PC-9 (cell line): ENCODE results near the gene RNF130. TPM values are rescaled to one million over a fixed set of nuclear protein-coding genes. Genes with fewer than 3 reads are reported as not detected.

Experiments used
- BruUV-seq: library from RNA; stranded (reverse); fragments of 400-500 nt; replicated peaks from 2 replicates; lab custom pipeline; 2021; lab: Mats Ljungman, UMichigan
- CTCF ChIA-PET: fragments of 300-600 bp; sonication (Branson Sonifier 250); formaldehyde crosslinking; loops from one replicate; lab custom pipeline; 2022; ENCODE audit warnings: antibody characterized with exemption; lab: Charles Lee
- POLR2A ChIA-PET: fragments of 300-600 bp; sonication (Branson Sonifier 250); formaldehyde crosslinking; loops from one replicate; lab custom pipeline; 2022; ENCODE audit warnings: antibody characterized with exemption; ENCODE audit not compliant: unreplicated experiment; lab: Charles Lee
- DNase-seq, 2 experiments: peaks; one replicate each; pipeline versions ENCODE4 v3.0.0 to v3.0.0-alpha.2; 2015 to 2022; ENCODE audit warnings: mixed read lengths in 1 of 2
- H2AFZ ChIP-seq: fragments of 200-600 bp; sonication (generic); 2 replicates; pipeline ENCODE4 v1.8.1; 2017; ENCODE audit warnings: antibody characterized with exemption
- H3F3A ChIP-seq: fragments of 200-600 bp; sonication (generic); 2 replicates; pipeline ENCODE4 v1.8.1; 2017; ENCODE audit warnings: antibody characterized with exemption, mild to moderate bottlenecking, low read depth; ENCODE audit not compliant: insufficient read depth
- H3K27ac ChIP-seq: fragments of 200-600 bp; sonication (generic); 2 replicates; pipeline ENCODE4 v1.6.1; 2016; ENCODE audit warnings: mixed run types
- H3K27me3 ChIP-seq: fragments of 200-600 bp; sonication (generic); 2 replicates; pipeline ENCODE4 v1.6.1; 2016; ENCODE audit warnings: low read depth, mixed run types; ENCODE audit not compliant: insufficient read depth
- H3K36me3 ChIP-seq: fragments of 200-600 bp; sonication (generic); 2 replicates; pipeline ENCODE4 v1.6.1; 2016; ENCODE audit warnings: low read depth, mixed run types
- H3K4me1 ChIP-seq: fragments of 200-600 bp; sonication (generic); replicated peaks from 2 replicates; pipeline ENCODE4 v1.6.1; 2016; ENCODE audit warnings: mixed run types; ENCODE audit not compliant: insufficient read depth
- H3K4me2 ChIP-seq: fragments of 200-600 bp; sonication (generic); 2 replicates; pipeline ENCODE4 v1.6.1; 2017; ENCODE audit warnings: mixed run types
- H3K4me3 ChIP-seq: fragments of 200-600 bp; sonication (generic); 2 replicates; pipeline ENCODE4 v1.6.1; 2016; ENCODE audit warnings: mixed run types
- H3K79me2 ChIP-seq: fragments of 200-600 bp; sonication (generic); 2 replicates; pipeline ENCODE4 v1.6.1; 2017; ENCODE audit warnings: low read depth, mixed run types
- H3K9me2 ChIP-seq: fragments of 200-600 bp; sonication (generic); 2 replicates; pipeline ENCODE4 v1.8.1; 2017; ENCODE audit warnings: mild to moderate bottlenecking; ENCODE audit not compliant: insufficient read depth
- H3K9me3 ChIP-seq: fragments of 200-600 bp; sonication (generic); 2 replicates; pipeline ENCODE4 v1.8.1; 2016; ENCODE audit warnings: low read depth; ENCODE audit not compliant: insufficient read depth
- H4K20me1 ChIP-seq: fragments of 200-600 bp; sonication (generic); 2 replicates; pipeline ENCODE4 v1.8.1; 2017; ENCODE audit not compliant: insufficient read depth
- EZH2 ChIP-seq: fragments of 200-600 bp; sonication (generic); IDR thresholded peaks from 2 replicates; pipeline ENCODE4 v1.8.0; 2017; ENCODE audit warnings: antibody characterized with exemption, low read depth
- intact Hi-C: fragments of 100-400 bp; cut with micrococcal nuclease; formaldehyde crosslinking; loops from one replicate; pipeline ENCODE4 v1.10.0; 2022; ENCODE audit not compliant: unreplicated experiment
- total RNA-seq: library from RNA; stranded (reverse); gene quantifications from 2 replicates; pipeline ENCODE4 v1.2.3, GENCODE V29; 2021
- TF ChIP-seq, protein P1 (sequence below): fragments of 200-600 bp; sonication (generic); conservative IDR thresholded peaks from 2 replicates; pipeline ENCODE4 v1.6.1; 2017; ENCODE audit warnings: mixed run types, antibody characterized with exemption, mild to moderate bottlenecking, moderate library complexity

The RNF130 gene
- total RNA-seq, 1 experiment from 2014 or later: 49.6 TPM

DNA sequence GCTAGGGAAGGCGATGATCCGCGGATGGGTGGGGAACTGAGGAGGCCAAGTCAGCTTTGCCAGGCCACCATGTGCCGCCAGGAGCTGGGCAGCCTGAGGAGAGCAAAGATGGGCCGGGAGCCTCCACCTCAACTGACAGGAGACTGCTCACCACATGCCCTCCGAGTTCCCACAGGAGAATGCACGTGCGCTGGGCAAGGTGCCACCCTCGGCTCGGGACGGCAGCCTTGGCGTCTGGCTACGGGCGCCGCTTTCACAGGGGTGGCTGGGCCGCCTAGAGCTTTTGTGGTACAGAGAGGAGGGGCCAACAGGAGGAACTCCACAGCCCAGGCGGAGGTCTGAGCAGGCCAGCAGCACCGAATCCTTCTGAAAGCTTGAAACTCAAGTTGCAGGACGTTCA is 158.6 kb downstream of the RNF130 start:
- Histone ChIP-seq H3K27me3 (no peaks in the 10 kb centered on the region), H3K79me2 (no peaks in the 10 kb centered on the region), H2AFZ (no peak overlapping the region), H4K20me1 (no peaks in the 10 kb centered on the region), H3K9me3 (no peaks in the 10 kb centered on the region), H3F3A (peaks cover 16% of the 10 kb centered on the region), H3K4me2 (peak overlapping the region; percentile 79; the same call in 1 of the 2 replicates), H3K4me1 (peaks cover 21% of the 10 kb centered on the region), H3K27ac (peak overlapping the region; percentile 87), H3K4me3 (no peak overlapping the region), H3K36me3 (no peaks in the 10 kb centered on the region), H3K9me2 (no peaks in the 10 kb centered on the region)
- intact Hi-C loops: loop anchor here (5.0 kb wide), 1 partner anchor 159 kb away; the partner anchor contains the start of gene RNF130
- CTCF ChIA-PET: interaction anchor here (0.6 kb wide), 1 partner anchor 87 kb away, joined by 3 read pairs; no protein-coding TSS in a partner anchor
- no peak for TF ChIP-seq EZH2
- TF ChIP-seq, protein P1, sequence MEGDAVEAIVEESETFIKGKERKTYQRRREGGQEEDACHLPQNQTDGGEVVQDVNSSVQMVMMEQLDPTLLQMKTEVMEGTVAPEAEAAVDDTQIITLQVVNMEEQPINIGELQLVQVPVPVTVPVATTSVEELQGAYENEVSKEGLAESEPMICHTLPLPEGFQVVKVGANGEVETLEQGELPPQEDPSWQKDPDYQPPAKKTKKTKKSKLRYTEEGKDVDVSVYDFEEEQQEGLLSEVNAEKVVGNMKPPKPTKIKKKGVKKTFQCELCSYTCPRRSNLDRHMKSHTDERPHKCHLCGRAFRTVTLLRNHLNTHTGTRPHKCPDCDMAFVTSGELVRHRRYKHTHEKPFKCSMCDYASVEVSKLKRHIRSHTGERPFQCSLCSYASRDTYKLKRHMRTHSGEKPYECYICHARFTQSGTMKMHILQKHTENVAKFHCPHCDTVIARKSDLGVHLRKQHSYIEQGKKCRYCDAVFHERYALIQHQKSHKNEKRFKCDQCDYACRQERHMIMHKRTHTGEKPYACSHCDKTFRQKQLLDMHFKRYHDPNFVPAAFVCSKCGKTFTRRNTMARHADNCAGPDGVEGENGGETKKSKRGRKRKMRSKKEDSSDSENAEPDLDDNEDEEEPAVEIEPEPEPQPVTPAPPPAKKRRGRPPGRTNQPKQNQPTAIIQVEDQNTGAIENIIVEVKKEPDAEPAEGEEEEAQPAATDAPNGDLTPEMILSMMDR: no peak
- no peak for DNase-seq
- POLR2A ChIA-PET: interaction anchor here (0.7 kb wide), 1 partner anchor 580 kb away, joined by 6 read pairs; no protein-coding TSS in a partner anchor
- BruUV-seq: no TSS peak

DNA sequence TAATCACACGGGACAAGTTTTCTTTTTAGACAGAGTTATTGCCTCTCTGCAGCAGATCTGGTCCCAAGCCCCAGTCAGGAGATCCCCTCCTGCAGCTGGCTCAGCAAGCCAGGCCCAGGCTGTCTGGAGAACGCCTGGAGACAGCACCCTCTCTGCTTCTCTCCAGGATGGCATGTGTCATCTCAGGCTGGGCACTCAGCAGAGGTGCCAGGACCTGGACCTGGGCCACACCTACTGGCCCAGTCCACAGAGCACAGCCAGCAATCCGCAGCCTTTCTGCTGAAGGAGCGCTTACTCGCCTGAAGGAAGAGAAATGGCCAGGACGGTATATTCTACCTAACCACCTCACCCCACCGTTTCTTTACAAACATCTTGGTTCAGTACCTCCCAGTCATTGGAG is 159.2 kb downstream of the RNF130 start:
- Histone ChIP-seq H3K27me3 (no peaks in the 10 kb centered on the region), H3K9me3 (no peaks in the 10 kb centered on the region), H3F3A (peaks cover 16% of the 10 kb centered on the region), H4K20me1 (no peaks in the 10 kb centered on the region), H3K4me2 (no peak overlapping the region), H3K4me3 (no peak overlapping the region), H3K36me3 (no peaks in the 10 kb centered on the region), H3K27ac (no peak overlapping the region), H2AFZ (no peak overlapping the region), H3K79me2 (no peaks in the 10 kb centered on the region), H3K9me2 (no peaks in the 10 kb centered on the region), H3K4me1 (peaks cover 21% of the 10 kb centered on the region)
- intact Hi-C loops: loop anchor here (5.0 kb wide), 1 partner anchor 160 kb away; the partner anchor contains the start of gene RNF130
- no TSS peak for BruUV-seq
- TF ChIP-seq, protein P1: no peak
- TF ChIP-seq EZH2: no peak
- DNase-seq: no peak
- ChIA-PET POLR2A (no interaction called here), CTCF (no interaction called here)

DNA sequence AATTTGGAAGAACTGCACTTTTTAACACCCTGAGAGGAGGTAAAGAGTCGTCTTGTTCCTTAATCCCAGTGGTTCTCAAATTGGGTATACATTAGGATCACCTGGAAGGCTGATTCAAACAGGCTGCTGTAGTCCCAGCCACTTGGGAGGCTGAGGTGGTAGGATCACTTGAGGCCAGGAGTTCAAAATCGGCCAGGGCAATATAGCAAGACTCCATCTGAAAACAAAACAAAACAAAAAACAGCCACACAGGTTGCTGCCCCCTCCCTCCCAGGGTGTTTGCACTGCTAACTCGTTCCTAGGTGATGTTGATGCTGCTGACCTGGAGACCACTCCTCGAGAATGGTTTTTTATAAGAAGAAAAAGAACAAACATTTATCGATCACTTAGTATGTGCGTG is 162.3 kb downstream of the RNF130 start:
- no peak overlapping the region for H3K27ac ChIP-seq
- peaks cover 24% of the 10 kb centered on the region for H3K79me2 ChIP-seq
- H3F3A ChIP-seq: peaks cover 23% of the 10 kb centered on the region
- peaks cover 4% of the 10 kb centered on the region; the same call in 1 of the 2 replicates for H3K36me3 ChIP-seq
- no peaks in the 10 kb centered on the region for H3K9me2 ChIP-seq
- BruUV-seq: no TSS peak
- H3K9me3 ChIP-seq: no peaks in the 10 kb centered on the region
- H3K27me3 ChIP-seq: no peaks in the 10 kb centered on the region
- H2AFZ ChIP-seq: no peak overlapping the region
- no peak overlapping the region for H3K4me2 ChIP-seq
- ChIA-PET POLR2A (no interaction called here), CTCF (no interaction called here)
- H4K20me1 ChIP-seq: peaks cover 6% of the 10 kb centered on the region; the same call in 1 of the 2 replicates
- no peak overlapping the region for H3K4me3 ChIP-seq
- H3K4me1 ChIP-seq: peaks cover 25% of the 10 kb centered on the region
- intact Hi-C loops: loop anchor here (5.0 to 10.0 kb wide), 4 partner anchors 104 to 183 kb away; partner anchors contain the start of genes MAML1 and MGAT4B
- TF ChIP-seq, protein P1: no peak
- no peak for TF ChIP-seq EZH2
- no peak for DNase-seq
